IPS-20b (cell line): ENCODE results near the gene NLRC3.
"Not testable (repeated sequence)": the region's sequence is repeated elsewhere in the genome, so short reads cannot be mapped to it uniquely, and the experiment has no call there.

ENCODE experiments used
- H3K27ac ChIP-seq: one replicate; pipeline ENCODE4 v1.5.1; 2013; ENCODE audit warnings: low read length
- H3K27me3 ChIP-seq: 2 replicates; pipeline ENCODE4 v1.6.1; 2013; ENCODE audit warnings: mild to moderate bottlenecking, low read length, inconsistent platforms; ENCODE audit not compliant: insufficient read depth
- H3K36me3 ChIP-seq: 2 replicates; pipeline ENCODE4 v1.6.1; 2013; ENCODE audit warnings: low read depth, mild to moderate bottlenecking, inconsistent platforms, low read length, moderate library complexity; ENCODE audit not compliant: insufficient read depth
- H3K4me1 ChIP-seq: 2 replicates; pipeline ENCODE4 v1.6.1; 2013; ENCODE audit warnings: mild to moderate bottlenecking, control low read depth, inconsistent platforms, low read length, moderate library complexity; ENCODE audit not compliant: insufficient read depth
- H3K4me3 ChIP-seq: 2 replicates; pipeline ENCODE4 v1.5.1; 2013; ENCODE audit warnings: mild to moderate bottlenecking, low read length, inconsistent platforms
- H3K9ac ChIP-seq: 2 replicates; pipeline ENCODE4 v1.6.1; 2013; ENCODE audit warnings: low read depth, mild to moderate bottlenecking, inconsistent platforms, low read length, moderate library complexity
- H3K9me3 ChIP-seq: 2 replicates; pipeline ENCODE4 v1.6.1; 2013; ENCODE audit warnings: mild to moderate bottlenecking, low read depth, low read length, inconsistent platforms; ENCODE audit not compliant: insufficient read depth

The NLRC3 gene

DNA sequence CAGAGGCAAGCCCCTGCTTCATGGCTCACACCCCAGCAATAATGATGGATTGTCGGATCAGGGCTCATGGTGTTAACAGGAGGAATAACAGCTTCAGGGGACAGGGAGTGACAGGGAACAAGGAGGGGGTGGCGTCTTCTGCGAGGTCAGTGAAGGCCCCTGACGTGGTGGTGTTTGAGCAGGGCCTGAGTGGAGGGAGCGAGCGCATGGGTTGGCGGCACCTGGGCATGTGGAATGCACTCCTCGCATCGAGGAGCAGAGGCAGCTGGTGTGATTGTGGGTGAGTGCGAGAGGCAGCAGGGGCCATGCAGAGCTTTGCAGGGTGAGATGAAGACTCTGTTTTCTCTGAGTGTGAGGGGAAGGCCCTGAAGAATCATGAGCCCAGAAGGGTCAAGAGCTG, 43.1 kb downstream of the NLRC3 start:
- Histone ChIP-seq H3K27ac (no peak overlapping the region), H3K9ac (no peak overlapping the region), H3K4me3 (no peak overlapping the region), H3K9me3 (no peaks in the 10 kb centered on the region), H3K27me3 (no peaks in the 10 kb centered on the region), H3K36me3 (peaks cover 31% of the 10 kb centered on the region), H3K4me1 (no peaks in the 10 kb centered on the region)

DNA sequence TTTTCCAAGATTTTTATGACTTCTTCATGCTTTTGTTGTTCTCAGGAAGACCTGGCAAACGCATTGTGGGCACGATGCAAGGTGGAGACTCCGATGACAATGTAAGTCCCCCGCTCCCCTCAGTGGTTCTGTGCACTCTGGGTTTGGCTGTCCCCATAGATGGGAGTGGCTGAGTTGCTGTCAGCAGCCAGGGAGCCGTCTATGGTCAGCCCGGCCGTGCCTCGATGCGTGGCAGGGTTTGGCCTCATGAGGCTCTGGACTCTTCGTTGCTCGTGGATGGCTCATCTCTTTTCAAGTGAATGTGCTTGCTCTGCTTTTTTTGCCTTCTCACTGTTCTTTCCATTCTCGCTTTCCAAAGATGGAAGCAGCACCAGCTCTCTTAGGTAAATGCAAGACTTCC, 44.5 kb downstream of the NLRC3 start:
- Histone ChIP-seq H3K9me3 (no peaks in the 10 kb centered on the region), H3K4me1 (no peaks in the 10 kb centered on the region), H3K27ac (no peak overlapping the region), H3K36me3 (peaks cover 36% of the 10 kb centered on the region), H3K9ac (no peak overlapping the region), H3K4me3 (no peak overlapping the region), H3K27me3 (no peaks in the 10 kb centered on the region)

DNA sequence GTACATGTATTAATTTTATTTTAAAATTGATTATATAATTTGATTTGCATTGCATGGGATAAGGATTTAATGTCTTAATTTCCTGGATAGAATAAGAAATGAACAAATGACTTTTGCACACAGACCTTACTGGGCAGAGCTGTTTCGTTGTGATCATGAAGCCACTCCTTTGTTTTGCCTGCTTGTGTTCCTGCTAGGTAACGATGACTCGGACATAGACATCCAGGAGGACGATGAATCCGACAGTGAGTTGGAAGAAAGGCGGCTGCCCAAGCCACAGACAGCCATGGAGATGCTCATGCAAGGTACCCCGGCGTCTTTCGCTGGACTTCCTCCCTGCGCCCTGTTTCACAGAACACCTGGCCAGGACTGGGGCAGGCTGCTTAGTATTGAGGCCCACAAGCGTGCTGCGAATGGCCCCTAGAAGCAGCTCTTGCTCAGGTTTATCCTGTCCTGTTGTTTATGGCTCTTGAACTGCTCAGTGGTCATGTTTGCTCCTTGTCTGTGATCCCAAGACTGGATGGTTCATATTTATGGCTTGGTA, 46.8 kb downstream of the NLRC3 start:
- H3K27me3 ChIP-seq, result no peaks in the 10 kb centered on the region
- no peak overlapping the region for H3K27ac ChIP-seq

DNA sequence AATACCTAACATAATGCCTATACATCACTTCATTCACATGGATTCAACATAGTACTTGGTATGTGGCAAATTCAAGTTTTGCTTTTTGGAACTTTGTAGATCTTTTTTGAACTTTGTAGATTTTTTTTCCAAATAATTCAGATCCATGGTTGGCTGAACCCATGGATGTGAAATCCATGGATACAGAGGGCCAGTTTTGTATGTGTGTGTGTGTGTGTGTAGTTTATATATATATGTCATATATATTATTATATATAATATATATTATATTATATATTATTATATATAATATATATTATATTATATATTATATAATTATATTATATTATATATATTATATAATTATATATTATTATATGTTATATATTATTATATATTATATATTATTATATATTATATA, 48.0 kb downstream of the NLRC3 start:
- Histone ChIP-seq H3K36me3 (peaks cover 26% of the 10 kb centered on the region), H3K4me1 (no peaks in the 10 kb centered on the region), H3K4me3 (no peak overlapping the region), H3K27ac (no peak overlapping the region), H3K9ac (no peak overlapping the region), H3K9me3 (no peaks in the 10 kb centered on the region), H3K27me3 (no peaks in the 10 kb centered on the region)

More for the DNA sequence above, 46.8 kb downstream of the NLRC3 start:
- Histone ChIP-seq H3K36me3 (peaks cover 26% of the 10 kb centered on the region), H3K9me3 (no peaks in the 10 kb centered on the region), H3K4me3 (no peak overlapping the region), H3K9ac (no peak overlapping the region), H3K4me1 (no peaks in the 10 kb centered on the region)

DNA sequence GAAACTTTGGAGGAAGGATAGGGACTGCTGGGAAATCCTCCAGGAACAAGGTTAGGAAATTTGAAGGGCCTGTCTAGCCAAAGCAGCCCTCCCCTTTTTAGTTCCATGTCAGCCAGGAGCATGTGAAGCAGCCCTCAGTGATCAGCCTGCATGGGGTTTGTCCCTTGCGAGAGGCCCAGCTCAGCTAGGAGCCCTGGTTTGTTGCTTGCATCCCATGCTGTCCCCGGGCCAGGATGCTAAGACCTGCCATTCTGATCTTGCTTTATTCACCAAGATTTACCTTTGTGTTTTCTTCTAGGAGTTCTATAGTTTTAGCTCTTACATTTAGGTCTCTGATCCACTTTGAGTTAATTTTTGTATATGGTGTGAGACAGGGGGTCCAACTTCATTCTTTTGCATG, 48.8 kb downstream of the NLRC3 start:
- Histone ChIP-seq H3K9me3 (no peaks in the 10 kb centered on the region), H3K27me3 (no peaks in the 10 kb centered on the region), H3K27ac (no peak overlapping the region), H3K36me3 (peaks cover 33% of the 10 kb centered on the region), H3K9ac (no peak overlapping the region), H3K4me1 (no peaks in the 10 kb centered on the region), H3K4me3 (no peak overlapping the region)

DNA sequence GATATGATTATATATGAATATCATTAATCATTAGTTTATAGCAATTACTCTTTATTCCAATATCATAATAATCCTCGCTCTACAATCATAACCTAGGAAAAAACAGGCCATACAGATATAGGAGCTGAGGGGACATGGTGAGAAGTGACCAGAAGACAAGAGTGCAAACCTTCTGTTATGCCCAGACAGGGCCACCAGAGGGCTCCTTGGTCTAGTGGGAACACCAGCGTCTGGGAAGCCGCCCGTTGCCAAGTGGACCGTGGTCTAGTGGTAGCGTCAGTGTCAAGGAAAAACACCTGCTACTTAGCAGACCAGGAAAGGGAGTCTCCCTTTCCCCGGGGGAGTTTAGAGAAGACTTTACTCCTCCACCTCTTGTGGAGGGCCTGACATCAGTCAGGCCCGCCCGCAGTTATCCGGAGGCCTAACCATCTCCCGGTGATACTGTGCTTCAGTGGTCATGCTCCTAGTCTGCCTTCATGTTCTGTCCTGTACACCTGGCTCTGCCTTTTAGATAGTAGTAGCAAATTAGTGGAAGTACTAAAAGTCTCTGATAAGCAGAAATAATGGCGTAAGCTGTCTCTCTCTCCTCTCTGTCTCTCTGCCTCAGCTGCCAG, 49.9 kb downstream of the NLRC3 start:
- not testable (repeated sequence) for H3K9ac ChIP-seq, H3K27ac ChIP-seq, H3K4me3 ChIP-seq, H3K9me3 ChIP-seq, H3K4me1 ChIP-seq, H3K27me3 ChIP-seq
- peaks cover 33% of the 10 kb centered on the region for H3K36me3 ChIP-seq

DNA sequence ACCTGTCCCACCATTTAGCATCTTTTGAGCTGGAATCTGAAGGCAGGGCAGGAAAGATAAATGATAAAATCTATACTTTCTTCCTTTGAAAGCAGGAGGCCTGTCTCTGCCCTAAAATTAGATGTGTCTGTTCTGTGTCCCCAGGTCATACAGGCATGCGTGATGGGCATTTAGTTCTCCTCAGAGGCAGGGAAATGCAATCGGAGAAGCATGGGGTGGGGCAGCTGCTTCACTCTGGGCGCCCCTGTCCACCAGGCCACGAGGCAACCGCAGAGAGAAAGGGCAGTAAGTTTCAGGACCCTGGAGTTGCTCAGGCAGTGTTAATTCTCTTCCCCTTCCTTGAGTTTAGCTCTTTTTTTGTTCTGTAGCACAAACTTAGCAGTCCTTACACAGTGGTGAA, 51.3 kb downstream of the NLRC3 start:
- no peak overlapping the region; the same call in 1 of the 2 replicates for H3K9ac ChIP-seq
- H3K36me3 ChIP-seq, result peaks cover 35% of the 10 kb centered on the region
- H3K27me3 ChIP-seq, result no peaks in the 10 kb centered on the region
- H3K9me3 ChIP-seq, result no peaks in the 10 kb centered on the region
- no peak overlapping the region for H3K27ac ChIP-seq
- no peak overlapping the region for H3K4me3 ChIP-seq
- no peaks in the 10 kb centered on the region for H3K4me1 ChIP-seq

DNA sequence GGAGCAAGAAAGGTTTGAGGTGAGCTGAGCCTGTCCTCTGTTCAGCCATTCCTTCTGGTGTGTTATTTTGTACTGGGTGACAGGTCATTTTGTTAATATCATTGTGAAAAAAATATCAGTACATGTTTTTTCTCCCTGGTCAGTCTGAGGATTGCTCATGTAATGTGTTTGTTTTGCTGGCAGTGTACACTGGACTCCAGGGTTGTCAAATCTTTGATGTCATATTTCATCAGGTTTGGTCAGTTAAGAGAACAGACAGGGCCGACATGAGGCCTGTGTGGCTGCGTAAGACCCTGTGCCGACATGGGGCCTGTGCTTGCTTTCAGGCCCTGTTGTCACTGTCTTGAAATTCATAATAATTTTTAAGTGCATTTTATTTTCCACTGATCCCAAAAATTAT, 53.9 kb downstream of the NLRC3 start:
- H3K4me3 ChIP-seq, result no peak overlapping the region
- no peak overlapping the region for H3K27ac ChIP-seq
- no peaks in the 10 kb centered on the region for H3K9me3 ChIP-seq
- peaks cover 48% of the 10 kb centered on the region for H3K36me3 ChIP-seq
- H3K4me1 ChIP-seq, result no peaks in the 10 kb centered on the region
- H3K27me3 ChIP-seq, result no peaks in the 10 kb centered on the region
- no peak overlapping the region for H3K9ac ChIP-seq

DNA sequence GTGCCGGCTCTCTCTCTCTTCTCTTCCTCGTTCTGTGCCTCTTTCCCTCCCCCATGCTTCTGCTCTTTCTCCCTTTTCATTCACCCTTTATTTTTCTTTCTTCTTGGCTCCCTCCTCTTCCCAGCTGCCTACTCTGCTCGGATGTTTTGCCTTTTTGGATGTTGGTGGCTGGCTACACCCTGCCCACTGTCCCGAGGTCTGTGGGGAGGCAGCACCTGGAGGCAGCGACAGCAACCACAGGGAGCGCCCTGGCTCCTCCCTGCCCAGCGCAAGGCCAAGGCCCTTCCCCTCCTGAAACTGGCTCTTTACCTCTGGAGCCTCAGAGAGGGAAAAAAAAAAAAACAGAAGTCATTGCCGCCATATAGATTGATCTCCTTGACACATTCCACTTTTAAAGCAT, 56.4 kb downstream of the NLRC3 start:
- H3K27ac ChIP-seq, result no peak overlapping the region
- peaks cover 45% of the 10 kb centered on the region for H3K36me3 ChIP-seq
- H3K4me3 ChIP-seq, result no peak overlapping the region
- no peaks in the 10 kb centered on the region for H3K4me1 ChIP-seq
- H3K9ac ChIP-seq, result no peak overlapping the region
- H3K9me3 ChIP-seq, result no peaks in the 10 kb centered on the region
- no peaks in the 10 kb centered on the region for H3K27me3 ChIP-seq

DNA sequence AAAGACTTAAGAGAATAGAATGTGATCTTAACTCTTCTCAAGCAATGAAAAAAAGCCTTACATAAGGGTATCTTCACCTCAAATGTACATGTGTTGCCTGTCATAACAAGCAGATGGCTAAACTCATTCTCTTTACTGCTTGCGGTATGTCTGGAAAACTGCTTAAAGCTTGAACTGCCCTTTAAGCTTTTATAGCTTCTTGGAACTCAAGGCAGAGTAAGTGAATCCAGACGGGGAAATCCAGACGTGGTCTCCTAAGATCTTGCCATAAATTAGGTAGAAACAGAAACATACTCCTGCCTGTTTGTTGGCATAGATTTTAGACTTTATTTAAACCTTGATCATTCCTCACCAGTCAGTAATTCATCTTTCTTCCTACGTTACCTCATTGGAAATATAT, 56.8 kb downstream of the NLRC3 start:
- Histone ChIP-seq H3K9ac (no peak overlapping the region), H3K27me3 (no peaks in the 10 kb centered on the region), H3K4me3 (no peak overlapping the region), H3K27ac (no peak overlapping the region), H3K4me1 (no peaks in the 10 kb centered on the region), H3K36me3 (peaks cover 49% of the 10 kb centered on the region), H3K9me3 (no peaks in the 10 kb centered on the region)

DNA sequence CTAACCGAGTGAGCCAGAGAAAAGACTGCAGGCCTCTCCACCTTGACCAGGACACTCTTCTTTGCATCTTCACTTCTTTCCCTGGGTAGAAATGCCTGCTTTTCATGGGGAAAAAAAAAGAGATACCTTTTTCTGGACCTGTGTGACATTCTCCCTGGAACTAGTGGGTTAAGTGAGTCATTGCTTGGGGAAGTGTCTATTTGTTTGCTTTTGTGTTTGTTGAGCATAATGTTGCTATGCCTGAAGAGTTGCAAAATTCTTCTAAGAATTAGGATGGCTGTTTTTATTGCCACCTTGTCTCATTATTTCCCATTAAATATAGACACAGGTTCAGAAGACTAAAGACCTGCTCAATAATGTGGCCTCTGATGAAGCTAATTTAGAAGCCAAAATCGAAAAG, 57.6 kb downstream of the NLRC3 start:
- Histone ChIP-seq H3K4me3 (no peak overlapping the region), H3K4me1 (no peaks in the 10 kb centered on the region), H3K27ac (no peak overlapping the region), H3K36me3 (peaks cover 54% of the 10 kb centered on the region), H3K9ac (no peak overlapping the region), H3K9me3 (no peaks in the 10 kb centered on the region), H3K27me3 (no peaks in the 10 kb centered on the region)

DNA sequence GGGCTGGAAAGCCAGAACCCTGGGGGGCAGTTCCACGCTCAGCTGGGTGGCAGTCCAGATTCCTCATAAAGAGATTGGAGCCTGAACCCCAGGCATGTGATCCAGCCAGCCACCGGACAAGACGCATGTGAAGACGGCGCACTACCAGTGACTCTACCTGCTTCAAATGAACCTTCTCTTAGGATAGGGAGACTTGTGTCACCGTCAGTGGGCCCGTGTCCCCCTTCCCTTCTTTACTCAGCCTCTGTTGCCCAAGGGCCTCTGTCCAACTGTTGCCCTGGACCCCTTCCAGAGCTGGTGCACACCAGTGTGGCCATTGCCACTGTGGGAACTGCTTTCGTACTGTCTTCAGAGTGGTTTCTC, 58.2 kb downstream of the NLRC3 start:
- Histone ChIP-seq H3K36me3 (peaks cover 58% of the 10 kb centered on the region), H3K4me1 (no peaks in the 10 kb centered on the region), H3K27ac (no peak overlapping the region), H3K9me3 (no peaks in the 10 kb centered on the region), H3K9ac (no peak overlapping the region), H3K27me3 (no peaks in the 10 kb centered on the region), H3K4me3 (no peak overlapping the region)
